Embryonic facial prominence (tissue), 1 donor: ENCODE results near the gene RAF1.
"Not testable (repeated sequence)": the region's sequence is repeated elsewhere in the genome, so short reads cannot be mapped to it uniquely, and the experiment has no call there.

ENCODE experiments used
- DNase-seq: peaks from one replicate; pipeline ENCODE4 v3.0.0-alpha.2; 2016; ENCODE audit errors: extremely low spot score

Gene RAF1

GRCh38 chr3:12663936-12664908 lies at the start of gene RAF1:
Gene RAF1 (minus strand): TSS chr3:12664117. CDS start chr3:12618721, 45,396 bp downstream.
- DNase-seq: peak; percentile 99

- no peak for DNase-seq
Measured at GRCh38 chr3:12710062-12710461, 46.1 kb upstream of the RAF1 start.

DNA sequence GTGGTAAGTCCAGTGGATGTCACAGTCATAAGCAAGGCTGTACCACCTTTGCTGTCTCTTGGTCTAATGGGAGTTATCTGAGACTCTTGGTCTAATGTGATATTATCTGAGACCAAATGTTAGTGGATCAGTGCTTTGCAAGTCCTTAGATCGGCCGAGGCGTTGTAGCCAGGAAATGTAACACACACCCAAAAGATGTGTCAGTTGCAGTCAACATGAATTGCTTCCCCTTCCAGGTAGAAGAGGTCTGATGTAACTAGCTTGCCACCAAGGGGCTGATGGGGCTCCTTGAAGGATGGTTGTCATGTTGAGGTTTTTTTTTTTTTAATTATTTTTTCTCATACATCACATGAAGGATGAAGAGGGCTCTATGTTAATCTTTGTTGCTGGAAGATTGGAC lies 45.4 kb upstream of the RAF1 start:
- no peak for DNase-seq

GRCh38 chr3:12708584-12709192 lies 44.8 kb upstream of the RAF1 start:
- DNase-seq: no peak

GRCh38 chr3:12707449-12707848 lies 43.5 kb upstream of the RAF1 start:
- DNase-seq: no peak

DNA sequence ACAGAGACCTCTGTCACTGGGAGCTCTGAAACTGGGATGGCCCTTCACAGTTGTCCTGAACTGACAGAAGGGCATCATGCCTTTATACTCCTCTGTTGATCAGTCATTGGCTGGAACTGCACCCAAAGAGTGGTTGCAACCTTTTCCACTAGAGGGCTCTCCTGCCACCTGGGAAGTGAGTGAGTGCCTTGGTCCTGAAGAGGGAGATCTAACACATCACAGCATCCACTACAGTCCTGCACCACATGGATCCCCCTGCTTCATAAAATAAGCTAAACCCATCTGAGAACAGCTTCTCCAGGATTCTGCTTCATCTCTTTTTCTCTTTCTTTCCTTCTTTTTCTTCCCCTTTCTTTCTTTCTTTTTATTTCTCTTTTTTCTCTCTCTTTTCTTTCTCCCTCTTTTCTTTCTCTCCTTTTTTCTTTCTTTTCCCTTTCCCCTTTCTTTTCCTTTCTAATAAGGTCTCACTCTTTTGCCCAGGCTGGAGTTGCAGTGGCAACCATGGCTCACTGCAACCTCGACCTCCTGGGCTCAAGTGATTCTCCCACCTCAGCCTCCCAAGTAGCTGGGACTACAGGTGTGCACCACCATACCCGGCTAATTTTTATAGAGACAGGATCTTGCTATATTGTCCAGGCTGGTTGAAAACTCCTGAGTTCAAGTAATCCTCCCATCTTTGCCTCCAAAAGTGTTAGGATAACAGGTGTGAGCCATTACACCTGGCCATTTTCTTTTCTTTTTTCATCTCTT lies 42.8 kb upstream of the RAF1 start:
- DNase-seq: no peak

DNA sequence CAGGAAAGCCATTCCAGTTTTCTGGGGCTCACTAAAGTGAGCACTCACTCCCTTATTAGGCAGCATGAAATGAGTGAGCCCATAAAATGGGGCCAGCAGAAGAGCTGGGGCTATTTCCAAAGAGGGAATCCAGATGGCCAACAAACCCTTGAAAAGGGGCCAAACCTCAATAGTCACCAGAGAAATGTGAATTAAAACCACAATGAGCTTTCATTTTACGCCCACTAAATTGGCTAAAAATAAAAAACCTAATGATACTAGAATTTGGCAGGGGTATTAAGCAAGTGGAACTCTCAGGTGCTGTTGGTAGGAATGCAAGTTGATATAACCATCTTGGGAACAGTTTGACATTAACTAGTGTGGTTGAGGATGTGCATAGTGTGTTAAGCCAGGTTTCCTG lies 42.1 kb upstream of the RAF1 start:
- no peak for DNase-seq

DNA sequence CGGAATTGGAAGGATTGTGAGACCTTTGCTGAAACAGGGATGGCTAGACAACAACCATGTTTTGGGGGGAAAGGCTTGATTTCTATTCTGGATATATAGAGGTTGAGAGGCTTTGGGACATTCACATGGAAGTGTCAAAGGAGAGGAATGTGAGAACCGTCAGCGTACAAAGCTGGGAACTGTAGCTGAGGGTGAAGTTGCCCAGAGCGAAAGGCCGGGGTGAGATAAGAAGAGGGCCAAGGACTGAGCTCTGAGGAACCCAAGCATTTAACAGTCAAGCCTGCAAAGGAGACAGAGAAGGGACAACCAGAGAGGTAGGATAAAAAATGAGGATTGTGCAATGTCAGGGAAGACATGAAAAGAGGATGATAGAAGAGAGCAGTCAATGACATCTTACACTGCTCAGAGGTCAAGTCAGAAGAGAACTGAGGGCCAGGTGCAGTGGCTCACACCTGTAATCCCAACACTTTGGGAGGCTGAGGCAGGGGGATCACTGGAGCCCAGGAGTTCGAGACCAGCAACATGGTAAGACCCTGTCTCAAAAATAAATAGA lies 41.5 kb upstream of the RAF1 start:
- no peak for DNase-seq

DNA sequence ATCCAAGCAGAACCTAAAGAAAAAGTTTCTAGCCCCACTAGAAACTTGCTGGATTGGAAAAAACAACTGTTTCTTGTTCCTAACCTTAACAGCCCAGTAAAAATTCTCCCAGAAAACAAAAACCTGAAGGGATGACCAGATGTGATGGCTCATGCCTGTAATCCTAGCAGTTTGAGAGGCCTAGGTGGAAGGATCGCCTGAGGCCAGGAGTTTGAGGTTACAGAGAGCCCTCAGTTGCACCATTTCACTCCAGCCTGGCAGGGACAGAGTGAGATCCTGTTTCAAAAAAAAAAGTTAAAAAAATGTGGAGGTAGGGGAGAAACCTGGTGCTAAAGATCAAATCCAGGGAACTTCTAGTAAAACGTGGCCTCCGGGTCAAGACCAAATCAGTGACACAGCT lies 38.6 kb upstream of the RAF1 start:
- no peak for DNase-seq

DNA sequence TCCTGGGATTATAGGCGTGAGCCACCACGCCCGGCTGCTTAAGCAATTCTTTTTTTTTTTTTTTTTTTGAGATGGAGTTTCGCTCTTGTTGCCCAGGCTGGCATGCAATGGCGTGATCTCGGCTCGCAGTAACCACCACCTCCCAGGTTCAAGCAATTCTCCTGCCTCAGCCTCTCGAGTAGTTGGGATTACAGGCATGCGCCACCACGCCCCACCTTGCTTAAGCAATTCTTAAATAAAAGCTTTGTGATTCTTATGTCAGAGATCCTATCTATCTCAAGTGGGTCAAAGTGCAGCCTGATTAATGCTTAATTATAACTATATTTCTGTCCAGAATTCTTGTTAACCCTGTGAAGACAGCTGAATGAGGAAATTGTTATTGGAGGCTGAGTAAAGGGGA lies 37.7 kb upstream of the RAF1 start:
- not testable (repeated sequence) for DNase-seq

DNA sequence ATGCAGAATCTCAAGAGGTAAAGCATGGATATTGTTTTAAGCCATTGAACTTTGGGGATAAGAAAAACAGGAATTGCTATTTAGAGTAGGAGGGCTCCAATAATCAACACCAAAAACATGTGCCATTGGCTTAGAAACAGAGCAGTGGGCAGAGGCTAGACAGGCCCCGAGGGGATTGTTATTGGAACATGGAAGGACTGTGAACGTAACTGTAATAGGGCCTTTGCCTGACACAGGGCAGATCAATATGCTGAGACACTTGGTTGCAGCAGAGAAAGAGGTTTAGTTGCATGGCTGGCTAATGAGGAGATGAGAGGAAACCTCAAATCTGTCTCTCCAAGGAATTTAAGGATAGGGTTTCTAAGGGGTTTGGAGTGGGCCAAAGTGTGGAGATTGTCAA lies 36.9 kb upstream of the RAF1 start:
- no peak for DNase-seq

GRCh38 chr3:12695916-12696315 lies 32.0 kb upstream of the RAF1 start:
- no peak for DNase-seq

DNA sequence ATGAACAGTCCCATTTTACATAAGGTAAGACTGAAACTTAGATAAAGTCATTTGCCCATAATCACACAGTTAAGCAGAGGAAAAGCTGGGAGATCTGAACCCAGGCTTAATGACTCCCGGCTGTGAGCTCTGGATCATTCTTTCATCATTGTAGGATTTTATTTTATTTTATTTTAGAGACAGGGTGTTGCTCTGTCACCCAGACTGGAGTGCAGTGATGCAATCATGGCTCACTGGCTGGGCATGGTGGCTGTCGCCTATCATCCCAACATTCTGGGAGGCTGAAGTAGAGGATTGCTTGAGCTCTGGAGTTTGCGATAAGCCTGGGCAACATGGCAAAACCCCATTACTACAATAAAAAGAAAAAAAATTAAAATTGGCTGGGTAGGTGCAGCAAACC lies 31.2 kb upstream of the RAF1 start:
- DNase-seq: no peak

DNA sequence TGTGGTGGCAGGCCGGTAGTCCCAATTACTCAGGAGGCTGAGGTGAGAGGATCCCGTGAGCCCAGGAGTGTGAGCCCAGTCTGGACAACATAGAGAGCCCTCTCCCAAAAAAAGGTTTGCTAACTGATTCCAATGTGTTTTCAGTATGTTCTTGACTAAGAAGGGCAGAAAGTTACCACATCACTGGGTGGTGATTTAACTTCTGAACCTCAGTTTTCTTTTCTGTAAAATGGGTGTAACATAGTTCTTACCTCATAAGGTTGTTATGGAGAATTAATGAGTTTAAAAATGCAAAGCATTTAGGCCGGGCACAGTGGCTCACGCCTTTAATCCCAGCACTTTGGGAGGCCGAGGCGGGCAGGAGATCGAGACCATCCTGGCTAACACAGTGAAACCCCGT lies 28.5 kb upstream of the RAF1 start:
- DNase-seq: no peak

DNA sequence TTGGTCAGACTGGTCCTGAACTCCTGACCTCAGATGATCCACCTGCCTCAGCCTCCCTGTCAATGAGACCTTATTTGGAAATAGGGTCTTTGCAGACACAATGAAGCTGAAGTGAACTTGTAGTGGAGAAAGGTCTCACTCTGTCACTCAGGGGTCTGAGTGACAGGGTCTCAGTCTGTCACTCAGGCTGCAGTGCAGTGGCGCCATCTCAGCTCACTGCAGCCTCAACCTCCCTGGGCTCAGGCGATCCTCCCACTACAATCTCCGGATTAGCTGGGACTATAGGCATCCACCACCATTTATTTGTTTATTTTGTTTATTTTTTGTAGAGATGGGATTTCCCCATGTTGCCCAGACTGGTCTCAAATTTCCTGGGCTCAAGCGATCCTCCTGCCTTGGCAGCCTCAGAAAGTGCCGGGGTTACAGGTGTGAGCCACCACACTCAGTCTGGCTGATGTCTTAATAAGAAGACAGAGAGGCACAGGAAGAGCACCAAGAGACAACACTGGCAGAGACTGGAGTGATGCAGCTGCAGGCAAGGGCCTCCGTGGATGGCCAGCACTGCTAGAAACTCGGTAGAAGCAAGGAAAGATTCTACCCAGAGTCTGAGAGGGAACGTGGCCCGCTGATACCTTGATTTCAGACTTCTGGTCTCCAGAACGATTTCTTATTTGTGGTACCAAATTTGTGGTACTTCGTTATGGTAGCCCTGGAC lies 26.2 kb upstream of the RAF1 start:
- no peak for DNase-seq

DNA sequence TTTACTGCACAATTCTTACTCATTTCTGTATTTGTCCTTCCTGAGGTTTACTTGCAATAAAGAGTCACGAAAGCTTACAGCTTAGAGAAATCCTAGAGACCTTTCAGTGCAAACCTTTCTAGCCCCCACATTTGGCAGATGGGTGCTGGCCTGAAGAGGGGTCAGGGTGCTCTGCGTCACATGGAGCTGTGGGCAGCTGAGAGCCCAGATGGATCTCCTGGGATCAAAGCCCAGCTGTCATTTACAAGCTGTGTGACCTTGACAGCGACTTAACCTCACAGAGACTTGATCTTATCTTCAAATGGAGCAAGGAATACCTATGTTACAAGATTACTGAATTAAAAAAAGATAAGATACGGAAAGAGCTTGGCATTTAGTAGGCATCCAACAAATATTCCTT lies 24.0 kb upstream of the RAF1 start:
- no peak for DNase-seq

DNA sequence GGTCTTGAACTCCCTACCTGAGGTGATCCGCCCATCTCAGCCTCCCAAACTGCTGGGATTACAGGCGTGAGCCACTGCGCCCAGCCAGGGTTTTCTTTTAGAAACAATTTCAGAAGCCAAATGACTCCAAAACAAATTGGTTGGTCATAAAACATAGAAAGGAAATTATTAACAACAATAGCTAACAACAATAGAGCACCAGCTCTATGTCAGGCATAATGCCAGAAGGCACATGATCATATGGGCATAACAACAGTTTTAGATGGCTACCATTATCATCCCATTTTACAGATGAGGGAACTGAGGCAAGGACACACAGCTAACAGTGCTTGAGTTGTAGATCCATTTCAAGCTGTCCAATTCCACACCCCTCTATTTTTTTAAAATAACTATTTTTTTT lies 22.2 kb upstream of the RAF1 start:
- no peak for DNase-seq

- DNase-seq: no peak
Measured at GRCh38 chr3:12681943-12682390, 18.1 kb upstream of the RAF1 start.

DNA sequence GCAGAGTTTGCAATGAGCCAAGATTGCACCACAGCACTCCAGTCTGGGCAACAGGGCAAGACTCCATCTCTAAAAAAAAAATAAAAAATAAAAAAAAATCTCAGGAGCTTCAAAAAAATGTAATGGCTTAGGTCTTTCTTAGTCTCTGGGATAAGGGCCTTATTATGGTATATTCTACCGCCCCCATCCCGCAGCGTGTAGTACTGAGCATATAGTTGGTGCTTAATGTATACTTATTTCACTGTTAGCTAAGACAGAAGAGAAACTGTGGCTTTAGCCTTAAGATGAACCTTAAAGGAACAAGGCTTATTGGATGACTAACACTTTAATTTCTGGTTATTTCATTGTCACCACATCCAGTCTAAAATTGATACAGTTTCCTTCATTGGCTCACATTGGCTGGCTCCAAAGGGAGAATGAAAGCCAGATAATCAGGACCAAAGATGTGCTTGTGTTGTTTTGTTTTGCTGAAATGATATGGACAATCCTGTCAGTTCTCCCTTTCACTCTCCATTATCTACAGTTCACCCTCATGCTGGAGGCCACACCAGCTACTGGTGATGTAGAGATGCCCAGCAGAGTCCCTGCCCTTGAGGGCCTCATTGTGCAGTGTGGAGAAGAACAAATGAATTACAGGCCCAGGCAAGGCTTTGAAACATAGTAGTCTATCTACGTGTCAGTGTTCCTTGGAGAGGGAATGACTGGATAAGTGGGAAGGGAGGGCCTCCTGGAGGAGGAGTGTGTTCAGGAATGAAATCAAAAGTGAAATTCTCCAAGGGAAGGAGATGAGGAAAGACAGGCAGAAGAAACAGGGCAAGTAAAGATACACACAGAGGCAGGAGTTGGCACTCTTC lies 17.4 kb upstream of the RAF1 start:
- no peak for DNase-seq

GRCh38 chr3:12679468-12679867 lies 15.6 kb upstream of the RAF1 start:
- no peak for DNase-seq

GRCh38 chr3:12677616-12678015 lies 13.7 kb upstream of the RAF1 start:
- DNase-seq: no peak
